ENCODE results near the gene CRTAP. TPM values are rescaled to one million over a fixed set of nuclear protein-coding genes. Genes with fewer than 3 reads are reported as not detected.

CRTAP gene
- total RNA-seq, 1 donor from 2014 or later: 127 TPM

DNA sequence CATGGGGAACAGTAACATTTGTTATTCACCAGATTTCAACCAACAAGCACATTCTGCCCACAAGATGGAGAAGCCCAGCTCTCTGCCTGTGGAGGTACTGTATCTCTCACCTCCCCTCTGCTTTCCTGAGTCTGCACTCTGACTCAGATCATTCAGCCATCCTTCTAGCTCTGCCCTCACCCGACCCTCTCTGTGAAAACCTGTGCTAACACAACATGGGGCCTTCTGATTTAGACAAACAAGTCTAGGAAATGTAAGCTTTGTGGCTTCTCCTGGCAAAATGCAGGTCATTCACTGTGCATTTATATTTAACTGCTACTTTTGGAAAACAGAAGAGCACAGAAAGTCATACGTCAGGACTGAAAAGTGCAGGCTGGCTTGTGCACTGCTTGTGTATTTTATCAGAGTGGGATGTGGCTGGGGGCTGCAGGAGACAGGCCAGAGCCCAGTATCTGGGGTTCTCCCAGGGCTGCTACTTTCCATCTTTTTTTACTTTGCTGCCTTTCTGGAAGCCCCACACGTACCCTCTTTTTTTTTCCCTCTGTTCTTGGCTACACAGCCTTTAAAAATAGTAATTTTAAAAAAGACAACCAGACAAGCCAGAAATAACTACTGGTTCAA is 54.0 kb downstream of the CRTAP start:
- no peak overlapping the region for H3K27ac Mint-ChIP-seq

DNA sequence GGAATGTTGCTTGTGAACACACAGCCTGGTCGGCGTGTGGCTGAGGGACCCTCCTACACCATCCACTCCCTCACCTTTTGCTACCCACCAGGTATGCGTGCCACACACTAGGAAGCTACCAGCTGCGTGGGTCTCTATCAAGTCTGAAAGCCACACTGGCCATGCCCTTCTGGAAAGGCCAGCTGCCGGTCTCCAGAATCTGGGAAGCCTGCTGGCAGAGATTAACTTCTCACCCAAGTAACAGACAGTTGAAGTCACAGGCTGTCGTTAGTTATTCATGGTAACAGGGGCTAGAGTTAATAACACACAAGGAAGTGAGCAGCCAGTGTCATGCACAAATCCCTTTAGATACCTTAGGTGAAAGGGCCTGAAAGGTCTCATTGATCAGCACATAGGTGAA is 56.7 kb downstream of the CRTAP start:
- Mint-ChIP-seq H3K4me1 (peaks cover 10% of the 10 kb centered on the region), H3K36me3 (no peaks in the 10 kb centered on the region), H3K9me3 (no peaks in the 10 kb centered on the region), H3K4me3 (no peak overlapping the region), H3K27me3 (ENCODE audit: insufficient read depth, low read depth) (no peaks in the 10 kb centered on the region), H3K27ac (no peak overlapping the region)
- Histone ChIP-seq H3K27ac (no peak overlapping the region), H3F3A (ENCODE audit: low read depth) (no peaks in the 10 kb centered on the region), H4K20me1 (ENCODE audit: low read depth) (no peaks in the 10 kb centered on the region), H3K9me3 (ENCODE audit: low read depth) (no peaks in the 10 kb centered on the region), H3K4me1 (no peaks in the 10 kb centered on the region), H3K79me2 (ENCODE audit: low read depth) (no peaks in the 10 kb centered on the region), H3K4me2 (no peak overlapping the region), H2AFZ (replicated peaks) (no peak overlapping the region), H3K4me3 (no peak overlapping the region), H3K27me3 (no peaks in the 10 kb centered on the region), H3K36me3 (no peaks in the 10 kb centered on the region), H3K9ac (no peak overlapping the region)
- no peak for TF ChIP-seq EZH2 (IDR thresholded peaks at IDR 0.05)
- TF ChIP-seq, protein P1, sequence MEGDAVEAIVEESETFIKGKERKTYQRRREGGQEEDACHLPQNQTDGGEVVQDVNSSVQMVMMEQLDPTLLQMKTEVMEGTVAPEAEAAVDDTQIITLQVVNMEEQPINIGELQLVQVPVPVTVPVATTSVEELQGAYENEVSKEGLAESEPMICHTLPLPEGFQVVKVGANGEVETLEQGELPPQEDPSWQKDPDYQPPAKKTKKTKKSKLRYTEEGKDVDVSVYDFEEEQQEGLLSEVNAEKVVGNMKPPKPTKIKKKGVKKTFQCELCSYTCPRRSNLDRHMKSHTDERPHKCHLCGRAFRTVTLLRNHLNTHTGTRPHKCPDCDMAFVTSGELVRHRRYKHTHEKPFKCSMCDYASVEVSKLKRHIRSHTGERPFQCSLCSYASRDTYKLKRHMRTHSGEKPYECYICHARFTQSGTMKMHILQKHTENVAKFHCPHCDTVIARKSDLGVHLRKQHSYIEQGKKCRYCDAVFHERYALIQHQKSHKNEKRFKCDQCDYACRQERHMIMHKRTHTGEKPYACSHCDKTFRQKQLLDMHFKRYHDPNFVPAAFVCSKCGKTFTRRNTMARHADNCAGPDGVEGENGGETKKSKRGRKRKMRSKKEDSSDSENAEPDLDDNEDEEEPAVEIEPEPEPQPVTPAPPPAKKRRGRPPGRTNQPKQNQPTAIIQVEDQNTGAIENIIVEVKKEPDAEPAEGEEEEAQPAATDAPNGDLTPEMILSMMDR (IDR thresholded peaks at IDR 0.05): no peak
- no peak for TF ChIP-seq EZH2phosphoT487 (IDR thresholded peaks at IDR 0.05)
- DNase-seq (ENCODE audit: low spot score): no peak

More for the DNA sequence above, 54.0 kb downstream of the CRTAP start:
- Mint-ChIP-seq H3K9me3 (no peaks in the 10 kb centered on the region), H3K36me3 (no peaks in the 10 kb centered on the region), H3K4me3 (no peak overlapping the region), H3K27me3 (ENCODE audit: insufficient read depth, low read depth) (no peaks in the 10 kb centered on the region), H3K4me1 (peaks cover 10% of the 10 kb centered on the region)
- TF ChIP-seq EZH2 (IDR thresholded peaks at IDR 0.05) (no peak), EZH2phosphoT487 (IDR thresholded peaks at IDR 0.05) (no peak)
- TF ChIP-seq, protein P1 (IDR thresholded peaks at IDR 0.05): no peak
- no peaks in the 10 kb centered on the region for H3K9me3 ChIP-seq (ENCODE audit: low read depth)
- DNase-seq (ENCODE audit: low spot score): no peak
- no peaks in the 10 kb centered on the region for H3K4me1 ChIP-seq
- H3K4me3 ChIP-seq: no peak overlapping the region
- no peaks in the 10 kb centered on the region for H3K79me2 ChIP-seq (ENCODE audit: low read depth)
- H3K36me3 ChIP-seq: no peaks in the 10 kb centered on the region
- H3K4me2 ChIP-seq: no peak overlapping the region
- no peak overlapping the region for H3K27ac ChIP-seq
- H3K9ac ChIP-seq: no peak overlapping the region
- H3F3A ChIP-seq (ENCODE audit: low read depth): no peaks in the 10 kb centered on the region
- H4K20me1 ChIP-seq (ENCODE audit: low read depth): no peaks in the 10 kb centered on the region
- peak overlapping the region; percentile 82 for H2AFZ ChIP-seq (replicated peaks)
- H3K27me3 ChIP-seq: no peaks in the 10 kb centered on the region

DNA sequence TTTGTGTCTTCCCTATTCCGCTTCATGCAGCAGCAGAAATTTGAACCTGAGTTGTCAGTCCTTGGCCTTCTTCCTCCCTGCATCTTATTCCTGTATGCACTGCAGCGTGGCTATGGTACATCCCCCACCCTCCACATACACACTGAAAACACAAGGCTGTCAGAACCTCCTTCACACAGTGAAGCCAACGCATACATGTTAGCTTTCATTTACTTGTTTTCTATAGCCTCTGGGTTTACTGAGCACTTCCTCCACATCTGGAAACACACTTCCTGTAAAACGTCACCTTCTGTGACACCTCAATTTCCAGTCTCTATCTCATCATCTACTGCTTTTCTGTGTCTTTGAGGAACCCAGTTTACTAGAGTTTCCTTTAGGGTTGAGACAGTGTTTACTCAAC is 57.8 kb downstream of the CRTAP start:
- Histone ChIP-seq H3K9ac (no peak overlapping the region), H3K4me1 (no peaks in the 10 kb centered on the region), H3K4me2 (no peak overlapping the region), H2AFZ (replicated peaks) (no peak overlapping the region), H3F3A (ENCODE audit: low read depth) (no peaks in the 10 kb centered on the region), H3K4me3 (no peak overlapping the region), H3K36me3 (no peaks in the 10 kb centered on the region), H4K20me1 (ENCODE audit: low read depth) (no peaks in the 10 kb centered on the region), H3K27ac (no peak overlapping the region), H3K79me2 (ENCODE audit: low read depth) (no peaks in the 10 kb centered on the region), H3K9me3 (ENCODE audit: low read depth) (no peaks in the 10 kb centered on the region), H3K27me3 (no peaks in the 10 kb centered on the region)
- DNase-seq (ENCODE audit: low spot score): no peak
- Mint-ChIP-seq H3K27me3 (ENCODE audit: insufficient read depth, low read depth) (no peaks in the 10 kb centered on the region), H3K4me1 (peaks cover 10% of the 10 kb centered on the region), H3K27ac (no peak overlapping the region), H3K36me3 (no peaks in the 10 kb centered on the region), H3K4me3 (no peak overlapping the region), H3K9me3 (no peaks in the 10 kb centered on the region)
- TF ChIP-seq EZH2phosphoT487 (IDR thresholded peaks at IDR 0.05) (no peak), EZH2 (IDR thresholded peaks at IDR 0.05) (no peak)
- TF ChIP-seq, protein P1 (IDR thresholded peaks at IDR 0.05): no peak

Data from neural progenitor cell (in vitro differentiated cells).